Measurements from ENCODE around the gene UNC80. TPM values are rescaled to one million over a fixed set of nuclear protein-coding genes. Genes with fewer than 3 reads are reported as not detected.
A peak's percentile ranks its signal among the peaks of the same experiment; 100 is the strongest.

The UNC80 gene
- total and polyA plus RNA-seq, 2 experiments from 2014 or later: 0.03 to 0.12 TPM

DNA sequence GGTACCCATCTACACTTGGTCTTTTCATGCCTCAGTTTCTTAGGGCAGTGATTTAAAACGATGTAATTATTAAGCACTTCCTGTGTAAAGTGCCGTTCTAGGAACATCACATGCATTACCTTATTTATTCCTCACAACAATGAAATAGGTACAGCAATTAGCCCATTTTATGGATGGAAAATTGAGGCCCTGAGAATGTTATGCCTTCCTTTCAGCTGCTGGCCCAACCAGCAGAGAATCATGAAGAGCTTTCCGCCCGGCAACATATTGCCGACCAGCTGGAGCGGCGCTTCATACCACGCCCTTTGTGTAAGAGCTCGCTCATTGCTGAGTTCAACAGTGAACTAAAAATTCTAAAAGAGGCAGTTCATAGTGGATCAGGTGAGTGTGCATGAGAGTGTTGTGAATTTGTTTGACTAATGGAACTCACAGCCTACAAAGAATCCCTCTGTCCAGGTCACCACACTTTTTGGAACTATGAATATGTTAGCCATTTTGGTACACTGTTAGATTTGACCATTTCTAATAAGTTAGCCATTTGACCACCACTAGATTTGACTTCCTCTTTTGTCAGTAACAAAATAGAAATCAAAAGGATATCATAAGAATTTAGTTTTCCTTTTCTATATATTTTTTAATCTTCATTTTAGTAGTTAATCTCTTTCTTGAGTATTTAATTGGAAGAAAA is 205.2 kb downstream of the UNC80 start:
- H3K4me3 ChIP-seq: no peak overlapping the region
- WGBS (ENCODE audit: low lambda C conversion rate, missing lambda C conversion rate): 88% methylated on average over 9 of the region's 9 CpGs

DNA sequence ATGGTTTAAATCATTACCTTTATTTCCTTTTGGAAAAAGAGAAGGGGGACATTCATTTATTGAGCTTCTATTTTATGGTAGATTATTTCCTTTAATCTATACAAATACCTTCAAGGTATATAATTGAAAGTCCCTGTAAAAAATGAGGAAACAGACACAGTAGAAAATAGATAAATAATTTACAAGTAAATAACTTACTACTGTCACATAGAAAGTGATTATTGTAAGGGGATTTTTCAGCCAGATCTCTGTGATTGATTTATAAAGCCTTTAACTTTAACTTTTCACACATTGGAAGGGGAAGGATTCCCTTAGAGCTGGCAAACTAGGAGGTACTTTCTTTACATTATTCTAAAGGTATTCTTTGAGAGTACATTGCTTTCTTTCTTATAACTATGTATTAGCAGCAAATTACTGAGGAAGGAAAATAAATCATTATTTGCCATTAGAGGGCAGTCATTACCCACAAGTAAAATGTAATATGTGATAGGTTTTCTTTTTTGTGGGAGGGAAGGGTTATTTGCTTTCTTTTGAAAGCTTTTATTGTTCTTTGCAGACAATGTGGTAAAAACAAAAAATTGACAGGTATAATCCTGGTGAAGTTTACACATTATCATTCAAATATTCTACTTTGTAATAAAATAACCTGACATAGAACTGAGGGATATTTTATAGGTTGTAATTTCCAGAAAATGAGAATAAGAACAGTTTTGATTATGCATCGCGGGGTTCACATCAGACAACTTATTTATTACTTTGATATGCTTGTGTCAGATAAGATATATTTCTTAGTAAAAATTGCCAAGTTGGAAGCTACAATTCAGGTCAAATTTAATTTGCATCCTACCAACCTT is 206.0 kb downstream of the UNC80 start:
- Histone ChIP-seq H4K20me1 (ENCODE audit: insufficient read depth, poor library complexity, severe bottlenecking) (no peaks in the 10 kb centered on the region), H3K9me3 (ENCODE audit: low read depth) (no peaks in the 10 kb centered on the region), H3K4me1 (ENCODE audit: insufficient read depth) (no peaks in the 10 kb centered on the region), H3K4me2 (no peak overlapping the region), H3K79me2 (no peaks in the 10 kb centered on the region), H3K9me2 (replicated peaks; ENCODE audit: insufficient read depth) (no peaks in the 10 kb centered on the region), H3K36me3 (replicated peaks; ENCODE audit: insufficient read depth, low read depth) (no peaks in the 10 kb centered on the region), H3K27me3 (no peaks in the 10 kb centered on the region), H2AFZ (no peak overlapping the region), H3K27ac (no peak overlapping the region), H3K4me3 (no peak overlapping the region)
- TF ChIP-seq, protein P1, sequence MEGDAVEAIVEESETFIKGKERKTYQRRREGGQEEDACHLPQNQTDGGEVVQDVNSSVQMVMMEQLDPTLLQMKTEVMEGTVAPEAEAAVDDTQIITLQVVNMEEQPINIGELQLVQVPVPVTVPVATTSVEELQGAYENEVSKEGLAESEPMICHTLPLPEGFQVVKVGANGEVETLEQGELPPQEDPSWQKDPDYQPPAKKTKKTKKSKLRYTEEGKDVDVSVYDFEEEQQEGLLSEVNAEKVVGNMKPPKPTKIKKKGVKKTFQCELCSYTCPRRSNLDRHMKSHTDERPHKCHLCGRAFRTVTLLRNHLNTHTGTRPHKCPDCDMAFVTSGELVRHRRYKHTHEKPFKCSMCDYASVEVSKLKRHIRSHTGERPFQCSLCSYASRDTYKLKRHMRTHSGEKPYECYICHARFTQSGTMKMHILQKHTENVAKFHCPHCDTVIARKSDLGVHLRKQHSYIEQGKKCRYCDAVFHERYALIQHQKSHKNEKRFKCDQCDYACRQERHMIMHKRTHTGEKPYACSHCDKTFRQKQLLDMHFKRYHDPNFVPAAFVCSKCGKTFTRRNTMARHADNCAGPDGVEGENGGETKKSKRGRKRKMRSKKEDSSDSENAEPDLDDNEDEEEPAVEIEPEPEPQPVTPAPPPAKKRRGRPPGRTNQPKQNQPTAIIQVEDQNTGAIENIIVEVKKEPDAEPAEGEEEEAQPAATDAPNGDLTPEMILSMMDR (IDR thresholded peaks at IDR 0.05; ENCODE audit: poor library complexity): peak; percentile 77
- no peak for TF ChIP-seq EZH2 (IDR thresholded peaks at IDR 0.05; ENCODE audit: borderline replicate concordance)
- DNase-seq (ENCODE audit: low spot score): peak; percentile 40
- 85% methylated on average over 2 of the region's 2 CpGs for WGBS (ENCODE audit: low lambda C conversion rate, missing lambda C conversion rate)

More for the DNA sequence above, 205.2 kb downstream of the UNC80 start:
- no peaks in the 10 kb centered on the region for H3K9me2 ChIP-seq (replicated peaks; ENCODE audit: insufficient read depth)
- DNase-seq (ENCODE audit: low spot score): no peak
- no peaks in the 10 kb centered on the region for H3K79me2 ChIP-seq
- H4K20me1 ChIP-seq (ENCODE audit: insufficient read depth, poor library complexity, severe bottlenecking): no peaks in the 10 kb centered on the region
- H3K27me3 ChIP-seq: no peaks in the 10 kb centered on the region
- no peak overlapping the region for H2AFZ ChIP-seq
- TF ChIP-seq EZH2phosphoT487 (IDR thresholded peaks at IDR 0.05; ENCODE audit: low read depth, severe bottlenecking, unreplicated experiment): no peak
- TF ChIP-seq EZH2 (IDR thresholded peaks at IDR 0.05; ENCODE audit: borderline replicate concordance): no peak
- TF ChIP-seq, protein P1 (IDR thresholded peaks at IDR 0.05; ENCODE audit: poor library complexity): no peak
- no peaks in the 10 kb centered on the region for H3K36me3 ChIP-seq (replicated peaks; ENCODE audit: insufficient read depth, low read depth)
- H3K4me1 ChIP-seq (ENCODE audit: insufficient read depth): no peaks in the 10 kb centered on the region
- no peaks in the 10 kb centered on the region for H3K9me3 ChIP-seq (ENCODE audit: low read depth)
- no peak overlapping the region for H3K27ac ChIP-seq
- no peak overlapping the region for H3K4me2 ChIP-seq

DNA sequence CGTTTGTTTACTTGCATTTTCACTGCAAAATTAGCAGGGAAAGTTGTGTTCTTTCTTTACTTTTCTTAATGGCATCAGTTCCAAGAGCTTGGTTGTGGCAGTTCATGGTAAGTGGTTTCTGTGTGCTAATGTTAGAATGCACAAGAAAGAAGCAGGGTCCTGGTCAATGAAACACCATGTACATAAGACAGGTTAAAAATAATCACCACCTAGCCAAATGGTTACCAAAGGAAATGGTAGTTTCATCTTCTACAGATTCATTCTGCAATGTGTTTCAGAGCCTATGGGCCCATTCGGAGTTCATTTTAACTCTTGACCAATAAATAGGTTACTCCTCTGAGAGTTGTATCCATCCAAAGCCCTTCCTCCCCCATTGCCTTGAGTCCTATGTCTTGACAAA is 212.7 kb downstream of the UNC80 start:
- H3K9me2 ChIP-seq (replicated peaks; ENCODE audit: insufficient read depth): no peaks in the 10 kb centered on the region
- no peak overlapping the region for H3K27ac ChIP-seq
- H3K36me3 ChIP-seq (replicated peaks; ENCODE audit: insufficient read depth, low read depth): no peaks in the 10 kb centered on the region
- H3K4me2 ChIP-seq: no peak overlapping the region
- TF ChIP-seq EZH2 (IDR thresholded peaks at IDR 0.05; ENCODE audit: borderline replicate concordance) (no peak), EZH2phosphoT487 (IDR thresholded peaks at IDR 0.05; ENCODE audit: low read depth, severe bottlenecking, unreplicated experiment) (no peak)
- TF ChIP-seq, protein P1 (IDR thresholded peaks at IDR 0.05; ENCODE audit: poor library complexity): no peak
- DNase-seq (ENCODE audit: low spot score): no peak
- 94% methylated on average over 2 of the region's 2 CpGs for WGBS (ENCODE audit: low lambda C conversion rate, missing lambda C conversion rate)
- H3K4me3 ChIP-seq: no peak overlapping the region
- no peaks in the 10 kb centered on the region for H3K79me2 ChIP-seq
- no peaks in the 10 kb centered on the region for H3K4me1 ChIP-seq (ENCODE audit: insufficient read depth)
- H3K9me3 ChIP-seq (ENCODE audit: low read depth): no peaks in the 10 kb centered on the region
- H4K20me1 ChIP-seq (ENCODE audit: insufficient read depth, poor library complexity, severe bottlenecking): no peaks in the 10 kb centered on the region
- no peak overlapping the region for H2AFZ ChIP-seq
- H3K27me3 ChIP-seq: peaks cover 12% of the 10 kb centered on the region

All from hepatocyte (in vitro differentiated cells).